HepG2 (cell line): ENCODE results near the gene ZSCAN2. TPM values are rescaled to one million over a fixed set of nuclear protein-coding genes. Genes with fewer than 3 reads are reported as not detected.

ENCODE experiments used
- AFF4 ChIP-seq: sonication (generic); formaldehyde crosslinking; IDR thresholded peaks from 2 replicates; pipeline ENCODE4 v1.4.0; 2020; ENCODE audit warnings: missing genetic modification reagents
- BRCA1 ChIP-seq: sonication (generic); formaldehyde crosslinking; IDR thresholded peaks from 2 replicates; pipeline ENCODE4 v1.4.0; 2020; ENCODE audit warnings: missing genetic modification reagents
- CTCF ChIP-seq: sonication (generic); formaldehyde crosslinking; IDR thresholded peaks from 2 replicates; pipeline ENCODE4 v1.5.0; 2020; ENCODE audit warnings: mild to moderate bottlenecking, missing genetic modification reagents, moderate library complexity
- DNMT1 ChIP-seq: sonication (generic); formaldehyde crosslinking; IDR thresholded peaks from 2 replicates; pipeline ENCODE4 v1.5.1; 2020; ENCODE audit warnings: mild to moderate bottlenecking, missing genetic modification reagents
- HCFC1 ChIP-seq: fragments of 150-350 bp; IDR thresholded peaks from 2 replicates; pipeline ENCODE4 v1.6.1; 2014; ENCODE audit warnings: low read depth, low read length
- KAT8 ChIP-seq: IDR thresholded peaks from 2 replicates; pipeline ENCODE4 v1.6.1; 2016; ENCODE audit warnings: missing genetic modification reagents, missing compliant biosample characterization
- MEF2D ChIP-seq: sonication (generic); formaldehyde crosslinking; IDR thresholded peaks from 2 replicates; pipeline ENCODE4 v1.5.1; 2020; ENCODE audit warnings: mild to moderate bottlenecking, missing genetic modification reagents
- NR2F6 ChIP-seq, 2 experiments: IDR thresholded peaks; 2 replicates each; pipeline ENCODE4 v1.6.1; 2016; ENCODE audit warnings: antibody characterized with exemption in 1 of 2, mild to moderate bottlenecking in 1 of 2
- SIX4 ChIP-seq: sonication (generic); formaldehyde crosslinking; IDR thresholded peaks from 2 replicates; pipeline ENCODE4 v1.4.0; 2020; ENCODE audit warnings: missing genetic modification reagents
- ZBTB37 ChIP-seq: sonication (generic); formaldehyde crosslinking; IDR thresholded peaks from 2 replicates; pipeline ENCODE4 v1.4.0; 2020; ENCODE audit warnings: mild to moderate bottlenecking, missing genetic modification reagents
- ZBTB7B ChIP-seq: sonication (generic); formaldehyde crosslinking; IDR thresholded peaks from 2 replicates; pipeline ENCODE4 v1.4.0; 2020; ENCODE audit warnings: missing genetic modification reagents
- ZNF512B ChIP-seq: sonication (generic); formaldehyde crosslinking; IDR thresholded peaks from 2 replicates; pipeline ENCODE4 v1.5.1; 2020; ENCODE audit warnings: missing genetic modification reagents, mild to moderate bottlenecking, borderline replicate concordance
- ZNF549 ChIP-seq: sonication (generic); formaldehyde crosslinking; IDR thresholded peaks from 2 replicates; pipeline ENCODE4 v1.5.0; 2020; ENCODE audit warnings: missing genetic modification reagents
- ZNF574 ChIP-seq: sonication (generic); formaldehyde crosslinking; IDR thresholded peaks from 2 replicates; pipeline ENCODE4 v1.4.0; 2020; ENCODE audit warnings: missing genetic modification reagents
- ZSCAN30 ChIP-seq: sonication (generic); formaldehyde crosslinking; IDR thresholded peaks from 2 replicates; pipeline ENCODE4 v1.5.0; 2020; ENCODE audit warnings: mild to moderate bottlenecking, missing genetic modification reagents
- polyA plus RNA-seq, 8 experiments: library from polyadenylated mRNA; depleted of rRNA in 3 of 8; stranded (reverse) in 7 of 8; unstranded in 1 of 8; fragments of >200 nt; fragmentation: Illumina TruSeq in 4 of 8; extraction: Trizol in 4 of 8; gene quantifications; 2 replicates each; pipeline versions ENCODE4 v1.2.1 to v1.2.3, GENCODE V29; 2011 to 2016; ENCODE audit warnings: low read depth in 4 of 8, missing spikeins in 1 of 8, mixed read lengths in 1 of 8; ENCODE audit not compliant: insufficient read depth in 1 of 8
- total RNA-seq, 5 experiments: library from RNA; depleted of rRNA; stranded (reverse); fragments of >200 nt; fragmentation: Illumina TruSeq; extraction: Trizol; gene quantifications; 2 replicates each; pipeline ENCODE4 v1.2.3, GENCODE V29; 2016; ENCODE audit warnings: low read depth in 1 of 5

Gene ZSCAN2
- total and polyA plus RNA-seq, 2 of the 13 experiments (the other 11 are each of a cell fraction or from before 2014, with no cell fraction given) = 11.4 to 21.5 TPM

GRCh38 chr15:84588053-84588874 lies 12.5 kb upstream of the ZSCAN2 start (continued):
- 0 out of 2 replicates have a peak, but pooled peaks have one; percentile 23 for TF ChIP-seq MEF2D (CRISPR knock-in tag)
- no peak for TF ChIP-seq NR2F6 (IDR thresholded peaks at IDR 0.05)
- peak; percentile 16; the same call in 1 of the 2 replicates for TF ChIP-seq NR2F6 (CRISPR knock-in tag; IDR thresholded peaks at IDR 0.05)
- no peak for TF ChIP-seq ZSCAN30 (CRISPR knock-in tag)
- no peak for TF ChIP-seq ZNF549 (CRISPR knock-in tag)
- no peak for TF ChIP-seq BRCA1 (CRISPR knock-in tag)
- no peak for TF ChIP-seq DNMT1 (CRISPR knock-in tag)
- TF ChIP-seq SIX4 (CRISPR knock-in tag) = no peak
- peak; percentile 53; the same call in 1 of the 2 replicates for TF ChIP-seq ZNF512B (CRISPR knock-in tag)
- TF ChIP-seq ZBTB37 = no peak
- TF ChIP-seq ZNF574 (CRISPR knock-in tag) = 0 out of 2 replicates have a peak, but pooled peaks have one; percentile 27
- no peak; the same call in 1 of the 2 replicates for TF ChIP-seq HCFC1
- TF ChIP-seq ZBTB7B (CRISPR knock-in tag) = no peak
- TF ChIP-seq AFF4 = no peak
- peak; percentile 89 for TF ChIP-seq CTCF (CRISPR knock-in tag)
- TF ChIP-seq KAT8 (CRISPR knock-in tag) = peak; percentile 30; the same call in 1 of the 2 replicates
